CD14-positive monocyte (primary cell): Measurements from ENCODE around the gene PFKFB4. TPM values are rescaled to one million over a fixed set of nuclear protein-coding genes. Genes with fewer than 3 reads are reported as not detected.
"Not testable (repeated sequence)": the region's sequence is repeated elsewhere in the genome, so short reads cannot be mapped to it uniquely, and the experiment has no call there.

ENCODE experiments used
- DNase-seq, 3 donors: peaks; one replicate each; pipeline ENCODE4 v3.0.0-alpha.2; 2011 to 2022
- H2AFZ ChIP-seq: 2 replicates; pipeline ENCODE4 v1.6.0; 2012; ENCODE audit warnings: mild to moderate bottlenecking, low read depth, low read length, inconsistent platforms; ENCODE audit not compliant: insufficient read depth, poor library complexity, severe bottlenecking
- H3K27ac ChIP-seq, 2 donors: 1 replicate in 1 of 2; 2 replicates in 1 of 2; pipeline ENCODE4 v1.5.1; 2012 to 2013; ENCODE audit warnings: low read length in 2 of 2, control low read depth in 1 of 2, inconsistent platforms in 1 of 2, low read depth in 1 of 2, mild to moderate bottlenecking in 1 of 2
- H3K27me3 ChIP-seq, 2 donors: one replicate each; pipeline versions ENCODE4 v1.6.0 to v1.6.1; 2011 to 2013; ENCODE audit warnings: low read length in 2 of 2; ENCODE audit not compliant: control insufficient read depth in 2 of 2, insufficient read depth in 2 of 2
- H3K36me3 ChIP-seq, 2 donors: replicated peaks in 1 of 2; 1 replicate in 1 of 2; 2 replicates in 1 of 2; pipeline versions ENCODE4 v1.5.1 to v1.6.1; 2012 to 2013; ENCODE audit warnings: low read length in 2 of 2, control low read depth in 1 of 2, inconsistent platforms in 1 of 2, mild to moderate bottlenecking in 1 of 2; ENCODE audit not compliant: insufficient read depth in 2 of 2, control insufficient read depth in 1 of 2
- H3K4me1 ChIP-seq, 2 donors: 1 replicate in 1 of 2; 2 replicates in 1 of 2; pipeline versions ENCODE4 v1.5.1 to v1.6.1; 2012 to 2013; ENCODE audit warnings: low read length in 2 of 2, control low read depth in 1 of 2, inconsistent platforms in 1 of 2, mild to moderate bottlenecking in 1 of 2, moderate library complexity in 1 of 2; ENCODE audit not compliant: insufficient read depth in 2 of 2, control insufficient read depth in 1 of 2
- H3K4me2 ChIP-seq: replicated peaks from 2 replicates; pipeline ENCODE3; 2012; ENCODE audit warnings: low read length, moderate library complexity, mild to moderate bottlenecking; ENCODE audit not compliant: poor library complexity, severe bottlenecking; ENCODE audit errors: extremely low read depth
- H3K4me3 ChIP-seq, 3 experiments: fragments of 200-600 bp in 1 of 3; sonication (generic) in 1 of 3; replicated peaks in 1 of 3; 1 replicate in 2 of 3; 2 replicates in 1 of 3; pipeline ENCODE4 v1.5.1; 2011 to 2013; ENCODE audit warnings: low read length in 3 of 3, mild to moderate bottlenecking in 3 of 3, control low read depth in 2 of 3, low read depth in 2 of 3, inconsistent platforms in 1 of 3, moderate library complexity in 1 of 3
- H3K79me2 ChIP-seq: 2 replicates; pipeline ENCODE4 v1.6.0; 2012; ENCODE audit warnings: mild to moderate bottlenecking, control low read depth, inconsistent platforms, low read length, moderate library complexity; ENCODE audit not compliant: insufficient read depth
- H3K9ac ChIP-seq: 2 replicates; pipeline ENCODE4 v1.6.0; 2017; ENCODE audit warnings: low read length, mild to moderate bottlenecking; ENCODE audit not compliant: insufficient read depth, poor library complexity, severe bottlenecking
- H3K9me3 ChIP-seq, 2 donors: replicated peaks in 1 of 2; 1 replicate in 1 of 2; 2 replicates in 1 of 2; pipeline versions ENCODE4 v1.5.1 to v1.6.1; 2012 to 2013; ENCODE audit warnings: low read length in 2 of 2, control low read depth in 1 of 2; ENCODE audit not compliant: control insufficient read depth in 1 of 2, insufficient read depth in 1 of 2
- H4K20me1 ChIP-seq: 2 replicates; pipeline ENCODE4 v1.6.0; 2012; ENCODE audit warnings: mild to moderate bottlenecking, low read length, control low read depth, moderate library complexity; ENCODE audit not compliant: insufficient read depth
- H3K27ac Mint-ChIP-seq, 7 donors: one replicate each; pipeline ENCODE4 v1.8.0; 2020; ENCODE audit warnings: mild to moderate bottlenecking in 7 of 7, mixed read lengths in 7 of 7, moderate library complexity in 6 of 7, inconsistent platforms in 2 of 7
- H3K27me3 Mint-ChIP-seq, 3 donors: one replicate each; pipeline ENCODE4 v1.8.0; 2021 to 2022; ENCODE audit warnings: low read depth in 3 of 3, mild to moderate bottlenecking in 3 of 3, mixed read lengths in 3 of 3, moderate library complexity in 3 of 3, inconsistent platforms in 1 of 3
- H3K36me3 Mint-ChIP-seq, 2 donors: one replicate each; pipeline ENCODE4 v1.8.0; 2020; ENCODE audit warnings: mixed read lengths in 2 of 2, inconsistent platforms in 1 of 2, mild to moderate bottlenecking in 1 of 2
- H3K4me1 Mint-ChIP-seq: one replicate; pipeline ENCODE4 v1.8.0; 2020; ENCODE audit warnings: mild to moderate bottlenecking, mixed read lengths
- H3K4me3 Mint-ChIP-seq, 2 donors: one replicate each; pipeline ENCODE4 v1.8.0; 2020; ENCODE audit warnings: mild to moderate bottlenecking in 2 of 2, mixed read lengths in 2 of 2, moderate library complexity in 1 of 2
- H3K9me3 Mint-ChIP-seq, 7 donors: one replicate each; pipeline ENCODE4 v1.8.0; 2020 to 2022; ENCODE audit warnings: mixed read lengths in 7 of 7, mild to moderate bottlenecking in 6 of 7, moderate library complexity in 6 of 7, inconsistent platforms in 2 of 7
- CTCF ChIP-seq: fragments of 200-600 bp; IDR thresholded peaks from one replicate; pipeline ENCODE4 v1.8.0; 2022; ENCODE audit warnings: antibody characterized with exemption, mild to moderate bottlenecking
- WGBS: methylation state at CpG from one replicate; pipeline ENCODE4 v1.1.5; 2013; ENCODE audit warnings: missing lambda C conversion rate; ENCODE audit not compliant: insufficient coverage; 5-methylcytosine and 5-hydroxymethylcytosine counted together
- intact Hi-C, 2 donors: fragments of 100-400 bp; cut with micrococcal nuclease; formaldehyde crosslinking; loops; one replicate each; pipeline versions ENCODE4 v1.15.0 to v1.15.1; 2023
- polyA plus RNA-seq, 3 donors: library from polyadenylated mRNA; depleted of rRNA in 1 of 3; unstranded in 2 of 3; stranded (reverse) in 1 of 3; fragments of 300-500 nt in 2 of 3; fragments of >200 nt in 1 of 3; fragmentation: Illumina TruSeq in 2 of 3; gene quantifications; 1 replicate in 2 of 3; 2 replicates in 1 of 3; pipeline ENCODE4 v1.2.3, GENCODE V29; 2012 to 2021

PFKFB4 gene
- polyA plus RNA-seq, 3 donors, result 32.2 to 44.9 (median 34.9) TPM

DNA sequence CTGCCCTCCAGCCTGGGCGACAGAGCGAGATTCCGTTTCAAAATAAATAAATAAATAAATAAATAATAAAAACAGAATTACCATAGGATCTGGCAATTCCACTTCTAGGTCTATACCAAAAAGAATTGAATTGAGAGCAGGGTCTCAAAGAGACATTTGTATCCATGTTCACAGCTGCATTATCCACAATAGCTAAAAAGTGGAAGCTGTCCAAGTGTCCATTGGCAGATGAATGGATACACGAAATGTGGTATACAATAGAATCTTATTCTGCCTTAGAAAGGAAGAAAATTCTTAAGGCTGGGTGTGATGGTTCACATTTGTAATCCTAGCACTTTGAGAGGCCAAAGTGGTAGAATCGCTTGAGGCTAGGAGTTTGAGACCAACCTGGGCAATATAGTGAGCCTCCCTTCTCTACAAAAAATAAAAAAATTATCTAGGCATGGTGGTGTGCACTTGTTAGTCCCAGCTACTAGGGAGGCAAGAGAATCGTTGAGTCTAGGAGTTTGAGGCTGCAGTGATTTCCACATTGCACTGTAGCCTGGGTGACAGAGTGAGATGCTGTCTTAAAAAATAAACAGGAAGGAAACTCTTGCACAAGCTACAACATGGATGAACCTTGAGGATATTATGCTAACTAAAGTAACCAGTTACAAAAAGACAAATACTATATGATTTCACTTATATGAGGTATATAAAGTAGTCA is 24.2 kb downstream of the PFKFB4 start:
- no CpG with 5 or more reads among the region's 6 CpGs for WGBS
- intact Hi-C loops, result no loop called here
- Histone ChIP-seq H3K4me1 (peaks cover 64 to 75% of the 10 kb centered on the region in 2 donors), H4K20me1 (no peaks in the 10 kb centered on the region), H3K79me2 (peaks cover 10% of the 10 kb centered on the region), H3K4me3 (peak overlapping the region in 1 of 3 experiments; percentile 29), H3K9me3 (no peaks in the 10 kb centered on the region), H2AFZ (no peak overlapping the region), H3K27me3 (no peaks in the 10 kb centered on the region), H3K4me2 (no peak overlapping the region), H3K27ac (peak overlapping the region; percentile 54 to 78), H3K9ac (no peak overlapping the region), H3K36me3 (peaks cover 27 to 48% of the 10 kb centered on the region in 2 donors)
- peak overlapping the region; percentile 83 to 91 (median 89) for H3K27ac Mint-ChIP-seq
- no peak overlapping the region for H3K4me3 Mint-ChIP-seq
- peak; percentile 69 to 82 (median 70) for DNase-seq
- peaks cover 41 to 68% of the 10 kb centered on the region in 2 donors for H3K36me3 Mint-ChIP-seq
- TF ChIP-seq CTCF, result no peak
- H3K9me3 Mint-ChIP-seq, result peaks cover 3 to 21% (median 6%) of the 10 kb centered on the region in 7 donors
- H3K4me1 Mint-ChIP-seq, result peaks cover 69% of the 10 kb centered on the region
- peaks cover 0 to 2% (median 0%) of the 10 kb centered on the region in 3 donors for H3K27me3 Mint-ChIP-seq

GRCh38 chr3:48530701-48531100 is 25.9 kb downstream of the PFKFB4 start:
- H3K4me2 ChIP-seq, H3K9me3 ChIP-seq, H3K27me3 Mint-ChIP-seq, DNase-seq, H3K27me3 ChIP-seq, H3K79me2 ChIP-seq, H3K27ac ChIP-seq, H3K4me3 Mint-ChIP-seq, intact Hi-C loops, H3K4me3 ChIP-seq, H3K9ac ChIP-seq, H2AFZ ChIP-seq, H4K20me1 ChIP-seq: not testable (repeated sequence)
- 90% methylated on average over 3 of the region's 4 CpGs for WGBS
- peaks cover 3 to 21% (median 6%) of the 10 kb centered on the region in 7 donors for H3K9me3 Mint-ChIP-seq
- Histone ChIP-seq H3K4me1 (peaks cover 78 to 92% of the 10 kb centered on the region in 2 donors), H3K36me3 (peaks cover 10 to 30% of the 10 kb centered on the region in 2 donors)
- H3K27ac Mint-ChIP-seq, result peak overlapping the region in 5 of 7 donors; percentile 48 to 79 (median 69)
- peaks cover 81% of the 10 kb centered on the region for H3K4me1 Mint-ChIP-seq
- H3K36me3 Mint-ChIP-seq, result peaks cover 31 to 65% of the 10 kb centered on the region in 2 donors
